Right ventricle myocardium superior (tissue), 1 donor: ENCODE measurements around the gene PSG11. TPM values are rescaled to one million over a fixed set of nuclear protein-coding genes. Genes with fewer than 3 reads are reported as not detected.
"Not testable (repeated sequence)": the region's sequence is repeated elsewhere in the genome, so short reads cannot be mapped to it uniquely, and the experiment has no call there.

Experiments used
- ATAC-seq: fragments of 200-7000 bp; cut with Tn5 transposase; one replicate; pipeline ENCODE4 v1.9.1; 2020; ENCODE audit warnings: mild to moderate bottlenecking; ENCODE audit not compliant: poor library complexity
- DNase-seq: peaks from one replicate; pipeline ENCODE4 v3.0.0-alpha.2; 2020
- intact Hi-C: fragments of 100-400 bp; cut with DNase I; formaldehyde crosslinking; loops from one replicate; pipeline ENCODE4 v1.11.2; 2022
- total RNA-seq: library from RNA; stranded (reverse); fragmentation: NEBNext Ultra II Directional; extraction: Animal tissue kit (Norgen Biotek cat#: 25700); gene quantifications from one replicate; pipeline ENCODE4 v1.2.1, GENCODE V29; 2021
- donor health status: DM: no; HTN: yes; CAD: no; lungs with severe emphysema.

PSG11 gene
- total RNA-seq, 1 donor from 2014 or later: not detected

- ATAC-seq, intact Hi-C loops, DNase-seq: not testable (repeated sequence)
Observed at GRCh38 chr19:42996161-42996560, 30.1 kb downstream of the PSG11 start.

DNA sequence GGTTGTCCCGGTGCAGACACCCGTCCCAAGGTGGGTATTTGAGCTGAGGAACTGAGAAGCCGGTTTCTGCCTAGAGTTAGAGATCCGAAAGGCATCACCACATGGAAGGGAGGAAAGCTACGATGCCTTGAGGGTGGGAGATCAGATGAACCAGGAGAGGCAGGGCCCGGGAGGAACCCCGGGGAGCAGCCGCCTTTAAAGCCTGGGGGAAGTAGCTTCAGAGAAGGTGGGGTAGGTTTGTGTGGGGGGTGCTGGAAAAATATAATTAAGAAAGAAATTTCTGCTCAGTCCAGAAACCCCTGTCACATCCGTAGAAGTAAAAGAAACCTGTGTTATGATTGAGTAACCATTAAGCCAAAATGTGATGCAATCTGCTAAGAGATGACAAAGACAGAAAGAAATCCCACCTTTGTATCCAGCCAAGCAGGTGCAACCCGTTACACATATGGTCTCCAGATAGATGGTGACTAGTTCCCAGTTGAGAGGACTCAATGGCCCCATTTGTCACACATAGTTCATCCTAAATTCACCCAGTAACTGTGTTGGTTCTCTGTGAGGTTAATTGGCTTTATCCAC is 34.2 kb downstream of the PSG11 start:
- ATAC-seq, intact Hi-C loops, DNase-seq: not testable (repeated sequence)

DNA sequence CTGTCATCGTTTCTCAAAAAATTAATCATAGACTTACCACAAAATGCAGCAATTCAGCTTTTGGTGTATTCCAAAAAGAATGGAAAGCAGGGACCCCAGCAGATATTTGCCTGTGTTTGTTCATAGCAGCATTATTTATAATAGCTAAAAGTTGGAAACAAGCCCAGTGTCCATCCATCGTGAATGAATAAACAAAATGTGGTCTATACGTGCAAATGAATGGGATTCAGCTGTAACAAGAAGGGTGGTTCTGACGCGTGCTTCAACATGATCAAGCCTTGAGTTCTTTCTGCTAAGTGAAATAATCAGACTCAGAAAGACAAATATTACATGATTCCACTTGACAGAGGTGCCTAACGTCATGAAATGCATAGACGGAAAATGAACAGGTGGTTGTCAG is 36.4 kb downstream of the PSG11 start:
- no peak for ATAC-seq
- intact Hi-C loops: no loop called here
- DNase-seq: no peak

GRCh38 chr19:42989186-42989585 is 37.1 kb downstream of the PSG11 start:
- intact Hi-C loops, ATAC-seq, DNase-seq: not testable (repeated sequence)

DNA sequence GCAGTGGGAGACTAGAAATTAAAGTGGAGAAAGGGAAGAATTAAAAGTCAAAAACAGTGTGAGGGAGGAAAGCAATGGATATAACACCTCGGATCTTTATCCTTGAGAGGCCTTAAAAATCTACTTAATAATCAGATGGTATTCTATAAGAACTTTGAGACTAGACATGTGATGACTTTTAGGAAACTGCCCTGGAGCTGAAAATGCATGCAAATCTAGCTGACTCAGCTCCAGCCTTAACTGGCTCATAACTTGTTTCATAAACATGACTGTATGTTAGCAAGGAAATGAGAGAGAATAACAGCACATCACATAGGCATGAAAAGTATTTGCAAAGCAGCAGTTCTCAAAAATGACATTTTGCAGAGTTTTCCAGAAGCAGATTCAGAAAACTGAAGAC is 38.1 kb downstream of the PSG11 start:
- intact Hi-C loops, ATAC-seq, DNase-seq: not testable (repeated sequence)

DNA sequence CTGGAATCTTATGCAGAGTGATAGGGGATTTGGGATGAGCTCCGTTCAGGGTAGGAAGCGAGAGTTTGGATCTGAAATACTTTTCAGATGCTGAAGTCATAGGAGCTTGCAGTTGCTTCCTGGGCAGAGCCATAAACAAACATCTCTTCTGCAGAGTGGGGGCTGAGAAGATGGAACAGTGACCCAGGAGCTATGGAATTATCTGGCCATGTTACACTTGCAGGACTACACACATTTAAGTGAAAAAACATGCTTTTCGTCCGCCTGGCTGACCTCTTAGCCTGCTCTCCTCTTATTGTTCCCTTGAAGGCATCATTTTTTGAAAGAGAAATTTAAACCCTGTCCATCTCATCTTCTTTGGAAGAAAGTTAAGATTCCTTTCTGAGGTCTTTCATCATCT is 40.7 kb downstream of the PSG11 start:
- DNase-seq: no peak
- ATAC-seq: no peak
- intact Hi-C loops: no loop called here

DNA sequence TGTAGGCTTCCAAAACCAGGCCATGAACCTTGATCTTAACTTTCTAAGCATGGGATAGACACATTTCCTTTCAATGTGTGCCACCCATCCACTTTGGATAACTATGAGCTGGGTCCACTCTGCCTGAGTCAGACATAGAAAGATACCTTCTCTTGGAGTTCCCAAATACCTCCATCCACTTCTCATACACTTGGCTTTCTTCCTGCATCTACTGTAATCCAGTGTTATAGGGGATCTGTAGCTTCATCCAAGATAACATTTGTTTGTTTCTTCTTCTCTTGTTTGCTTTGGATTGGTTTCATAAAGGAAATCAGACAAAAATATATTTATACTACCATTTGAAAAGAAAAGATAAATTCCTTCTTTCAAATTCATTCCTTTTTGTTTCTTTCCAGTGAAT is 44.2 kb downstream of the PSG11 start:
- DNase-seq, ATAC-seq, intact Hi-C loops: not testable (repeated sequence)

GRCh38 chr19:42971451-42971850 is 54.8 kb downstream of the PSG11 start:
- DNase-seq, intact Hi-C loops: not testable (repeated sequence)

DNA sequence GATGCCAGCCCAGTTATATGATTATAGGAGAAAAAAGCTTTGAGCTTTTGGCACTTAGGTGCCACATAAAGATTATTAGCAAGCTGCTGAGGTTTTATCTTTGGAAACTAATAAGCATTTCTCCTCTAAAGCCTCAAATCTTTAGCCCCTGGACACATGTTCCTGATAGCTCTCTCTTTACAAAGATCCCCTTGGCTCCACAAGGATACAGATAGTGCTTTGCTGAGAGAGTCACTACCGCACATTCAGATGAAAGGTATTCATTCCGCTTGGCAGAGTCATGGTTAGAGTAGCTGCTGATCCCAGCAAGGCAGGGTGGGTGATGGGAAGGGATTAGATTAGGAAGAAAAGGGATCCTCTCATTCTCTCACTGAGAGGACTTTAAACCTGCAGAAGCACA is 61.1 kb downstream of the PSG11 start:
- no peak for DNase-seq
- no peak for ATAC-seq

More at GRCh38 chr19:42971451-42971850, 54.8 kb downstream of the PSG11 start:
- ATAC-seq: not testable (repeated sequence)

DNA sequence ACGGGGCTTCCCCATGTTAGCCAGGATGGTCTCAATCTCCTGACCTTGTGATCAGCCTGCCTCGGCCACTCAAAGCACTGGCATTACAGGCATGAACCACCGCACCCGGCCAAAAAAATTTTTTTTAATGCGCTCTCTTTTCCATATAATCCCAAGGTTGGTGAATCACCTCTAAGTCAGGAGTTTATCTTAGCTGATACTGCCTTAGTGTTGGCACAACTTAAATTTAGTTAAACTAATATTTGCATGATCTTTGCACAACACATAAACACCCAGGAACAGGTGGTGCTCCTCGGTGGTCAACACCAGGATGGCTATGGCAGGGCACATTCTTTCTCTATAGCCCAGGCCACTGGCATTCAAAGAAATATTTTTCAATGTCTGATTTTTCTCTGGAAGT is 65.2 kb downstream of the PSG11 start:
- DNase-seq (no peak), ATAC-seq (no peak)
- intact Hi-C loops: no loop called here

More for the DNA sequence above, 61.1 kb downstream of the PSG11 start:
- intact Hi-C loops: no loop called here

Other genes starting within 250 kb of the PSG11 start
- not detected for gene PSG1, start 146.8 kb downstream of the PSG11 start, total RNA-seq
- not detected for gene PSG6, start 108.6 kb downstream of the PSG11 start, total RNA-seq
- not detected for gene PSG7, start 89.3 kb downstream of the PSG11 start, total RNA-seq
- gene PSG2, start 56.2 kb upstream of the PSG11 start, total RNA-seq: not detected
- gene PSG5, start 160.1 kb upstream of the PSG11 start, total RNA-seq: not detected
- not detected for gene PSG4, start 179.2 kb upstream of the PSG11 start, total RNA-seq
- gene PSG9, start 243.1 kb upstream of the PSG11 start, total RNA-seq: not detected